Gastroesophageal sphincter (tissue), 3 donors: ENCODE results near the gene ZNF480.

ENCODE experiments used
- CTCF ChIP-seq, 4 experiments: fragments of 200-600 bp in 2 of 4; fragments of 450-650 bp in 2 of 4; sonication (generic) in 1 of 4; IDR thresholded peaks; one replicate each; pipeline ENCODE4 v1.5.1; 2017 to 2019; ENCODE audit warnings: antibody characterized with exemption in 4 of 4, mild to moderate bottlenecking in 2 of 4, moderate library complexity in 2 of 4
- EP300 ChIP-seq: sonication (generic); formaldehyde crosslinking; IDR thresholded peaks from one replicate; pipeline ENCODE4 v1.6.1; 2017; ENCODE audit warnings: antibody characterized with exemption, mild to moderate bottlenecking
- POLR2A ChIP-seq, 2 donors: fragments of 450-650 bp; IDR thresholded peaks; one replicate each; pipeline ENCODE4 v1.6.1; 2017; ENCODE audit warnings: antibody characterized with exemption in 2 of 2, mild to moderate bottlenecking in 2 of 2, moderate library complexity in 1 of 2
- POLR2AphosphoS5 ChIP-seq: sonication (generic); formaldehyde crosslinking; IDR thresholded peaks from one replicate; pipeline ENCODE4 v1.6.1; 2017; ENCODE audit warnings: antibody characterized with exemption

GRCh38 chr19:52277471-52277870 lies 19.5 kb upstream of the ZNF480 start:
- TF ChIP-seq POLR2AphosphoS5: no peak
- TF ChIP-seq POLR2A (IDR thresholded peaks at IDR 0.05): no peak
- no peak for TF ChIP-seq CTCF (IDR thresholded peaks at IDR 0.05)
- TF ChIP-seq EP300: no peak
